Measurements from ENCODE around the gene OXT. TPM values are rescaled to one million over a fixed set of nuclear protein-coding genes. Genes with fewer than 3 reads are reported as not detected.
"Not testable (repeated sequence)": the region's sequence is repeated elsewhere in the genome, so short reads cannot be mapped to it uniquely, and the experiment has no call there.

Gene OXT
- total and polyA plus RNA-seq, 2 of the 13 experiments (the other 11 are each of a cell fraction or from before 2014, with no cell fraction given), result not detected

DNA sequence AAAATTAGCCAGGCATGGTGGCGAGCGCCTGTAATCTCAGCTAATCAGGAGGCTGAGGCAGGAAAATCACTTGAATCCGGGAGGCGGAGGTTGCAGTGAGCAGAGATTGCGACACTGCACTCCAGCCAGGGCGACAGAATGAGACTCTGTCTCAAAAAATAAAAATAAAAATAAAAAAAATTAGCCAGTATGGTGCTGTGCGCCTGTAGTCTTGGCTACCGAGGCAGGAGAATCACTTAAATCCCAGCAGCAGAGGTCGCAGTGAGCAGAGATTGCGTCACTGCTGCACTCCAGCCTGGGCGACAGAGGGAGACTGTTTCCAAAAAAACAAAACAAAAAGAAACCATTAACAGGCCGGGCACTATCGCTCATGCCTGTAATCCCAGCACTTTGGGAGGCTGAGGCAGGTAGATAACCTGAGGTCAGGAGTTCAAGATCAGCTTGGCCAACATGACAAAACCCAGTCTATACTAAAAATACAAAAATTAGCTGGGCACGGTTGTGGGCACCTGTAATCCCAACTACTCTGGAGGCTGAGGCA, 46.5 kb downstream of the OXT start (continued):
- TF ChIP-seq, protein P1, sequence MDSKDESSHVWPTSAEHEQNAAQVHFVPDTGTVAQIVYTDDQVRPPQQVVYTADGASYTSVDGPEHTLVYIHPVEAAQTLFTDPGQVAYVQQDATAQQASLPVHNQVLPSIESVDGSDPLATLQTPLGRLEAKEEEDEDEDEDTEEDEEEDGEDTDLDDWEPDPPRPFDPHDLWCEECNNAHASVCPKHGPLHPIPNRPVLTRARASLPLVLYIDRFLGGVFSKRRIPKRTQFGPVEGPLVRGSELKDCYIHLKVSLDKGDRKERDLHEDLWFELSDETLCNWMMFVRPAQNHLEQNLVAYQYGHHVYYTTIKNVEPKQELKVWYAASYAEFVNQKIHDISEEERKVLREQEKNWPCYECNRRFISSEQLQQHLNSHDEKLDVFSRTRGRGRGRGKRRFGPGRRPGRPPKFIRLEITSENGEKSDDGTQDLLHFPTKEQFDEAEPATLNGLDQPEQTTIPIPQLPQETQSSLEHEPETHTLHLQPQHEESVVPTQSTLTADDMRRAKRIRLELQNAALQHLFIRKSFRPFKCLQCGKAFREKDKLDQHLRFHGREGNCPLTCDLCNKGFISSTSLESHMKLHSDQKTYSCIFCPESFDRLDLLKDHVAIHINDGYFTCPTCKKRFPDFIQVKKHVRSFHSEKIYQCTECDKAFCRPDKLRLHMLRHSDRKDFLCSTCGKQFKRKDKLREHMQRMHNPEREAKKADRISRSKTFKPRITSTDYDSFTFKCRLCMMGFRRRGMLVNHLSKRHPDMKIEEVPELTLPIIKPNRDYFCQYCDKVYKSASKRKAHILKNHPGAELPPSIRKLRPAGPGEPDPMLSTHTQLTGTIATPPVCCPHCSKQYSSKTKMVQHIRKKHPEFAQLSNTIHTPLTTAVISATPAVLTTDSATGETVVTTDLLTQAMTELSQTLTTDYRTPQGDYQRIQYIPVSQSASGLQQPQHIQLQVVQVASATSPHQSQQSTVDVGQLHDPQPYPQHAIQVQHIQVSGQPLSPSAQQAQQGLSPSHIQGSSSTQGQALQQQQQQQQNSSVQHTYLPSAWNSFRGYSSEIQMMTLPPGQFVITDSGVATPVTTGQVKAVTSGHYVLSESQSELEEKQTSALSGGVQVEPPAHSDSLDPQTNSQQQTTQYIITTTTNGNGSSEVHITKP (CRISPR knock-in tag; IDR thresholded peaks at IDR 0.05; ENCODE audit: low read depth), result 0 out of 2 replicates have a peak, but pooled peaks have one; percentile 16
- TF ChIP-seq, protein P2, sequence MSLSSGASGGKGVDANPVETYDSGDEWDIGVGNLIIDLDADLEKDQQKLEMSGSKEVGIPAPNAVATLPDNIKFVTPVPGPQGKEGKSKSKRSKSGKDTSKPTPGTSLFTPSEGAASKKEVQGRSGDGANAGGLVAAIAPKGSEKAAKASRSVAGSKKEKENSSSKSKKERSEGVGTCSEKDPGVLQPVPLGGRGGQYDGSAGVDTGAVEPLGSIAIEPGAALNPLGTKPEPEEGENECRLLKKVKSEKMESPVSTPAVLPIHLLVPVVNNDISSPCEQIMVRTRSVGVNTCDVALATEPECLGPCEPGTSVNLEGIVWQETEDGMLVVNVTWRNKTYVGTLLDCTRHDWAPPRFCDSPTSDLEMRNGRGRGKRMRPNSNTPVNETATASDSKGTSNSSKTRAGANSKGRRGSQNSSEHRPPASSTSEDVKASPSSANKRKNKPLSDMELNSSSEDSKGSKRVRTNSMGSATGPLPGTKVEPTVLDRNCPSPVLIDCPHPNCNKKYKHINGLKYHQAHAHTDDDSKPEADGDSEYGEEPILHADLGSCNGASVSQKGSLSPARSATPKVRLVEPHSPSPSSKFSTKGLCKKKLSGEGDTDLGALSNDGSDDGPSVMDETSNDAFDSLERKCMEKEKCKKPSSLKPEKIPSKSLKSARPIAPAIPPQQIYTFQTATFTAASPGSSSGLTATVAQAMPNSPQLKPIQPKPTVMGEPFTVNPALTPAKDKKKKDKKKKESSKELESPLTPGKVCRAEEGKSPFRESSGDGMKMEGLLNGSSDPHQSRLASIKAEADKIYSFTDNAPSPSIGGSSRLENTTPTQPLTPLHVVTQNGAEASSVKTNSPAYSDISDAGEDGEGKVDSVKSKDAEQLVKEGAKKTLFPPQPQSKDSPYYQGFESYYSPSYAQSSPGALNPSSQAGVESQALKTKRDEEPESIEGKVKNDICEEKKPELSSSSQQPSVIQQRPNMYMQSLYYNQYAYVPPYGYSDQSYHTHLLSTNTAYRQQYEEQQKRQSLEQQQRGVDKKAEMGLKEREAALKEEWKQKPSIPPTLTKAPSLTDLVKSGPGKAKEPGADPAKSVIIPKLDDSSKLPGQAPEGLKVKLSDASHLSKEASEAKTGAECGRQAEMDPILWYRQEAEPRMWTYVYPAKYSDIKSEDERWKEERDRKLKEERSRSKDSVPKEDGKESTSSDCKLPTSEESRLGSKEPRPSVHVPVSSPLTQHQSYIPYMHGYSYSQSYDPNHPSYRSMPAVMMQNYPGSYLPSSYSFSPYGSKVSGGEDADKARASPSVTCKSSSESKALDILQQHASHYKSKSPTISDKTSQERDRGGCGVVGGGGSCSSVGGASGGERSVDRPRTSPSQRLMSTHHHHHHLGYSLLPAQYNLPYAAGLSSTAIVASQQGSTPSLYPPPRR (CRISPR knock-in tag; IDR thresholded peaks at IDR 0.05; ENCODE audit: borderline replicate concordance), result peak; percentile 42; the same call in 1 of the 2 replicates
- not testable (repeated sequence) for TF ChIP-seq LCORL (IDR thresholded peaks at IDR 0.05); GABPA (IDR thresholded peaks at IDR 0.05; ENCODE audit: low read depth, low read length)
- TF ChIP-seq LCORL (CRISPR knock-in tag; IDR thresholded peaks at IDR 0.05), result peak; percentile 95
- TF ChIP-seq PHF8 (CRISPR knock-in tag; IDR thresholded peaks at IDR 0.05), result peak; percentile 53
- peak; percentile 50; the same call in 1 of the 2 replicates for TF ChIP-seq GABPA (CRISPR knock-in tag; IDR thresholded peaks at IDR 0.05; ENCODE audit: low read depth)
- TF ChIP-seq SPEN (CRISPR knock-in tag; IDR thresholded peaks at IDR 0.05; ENCODE audit: low read depth), result peak; percentile 74
- TF ChIP-seq, protein P3, sequence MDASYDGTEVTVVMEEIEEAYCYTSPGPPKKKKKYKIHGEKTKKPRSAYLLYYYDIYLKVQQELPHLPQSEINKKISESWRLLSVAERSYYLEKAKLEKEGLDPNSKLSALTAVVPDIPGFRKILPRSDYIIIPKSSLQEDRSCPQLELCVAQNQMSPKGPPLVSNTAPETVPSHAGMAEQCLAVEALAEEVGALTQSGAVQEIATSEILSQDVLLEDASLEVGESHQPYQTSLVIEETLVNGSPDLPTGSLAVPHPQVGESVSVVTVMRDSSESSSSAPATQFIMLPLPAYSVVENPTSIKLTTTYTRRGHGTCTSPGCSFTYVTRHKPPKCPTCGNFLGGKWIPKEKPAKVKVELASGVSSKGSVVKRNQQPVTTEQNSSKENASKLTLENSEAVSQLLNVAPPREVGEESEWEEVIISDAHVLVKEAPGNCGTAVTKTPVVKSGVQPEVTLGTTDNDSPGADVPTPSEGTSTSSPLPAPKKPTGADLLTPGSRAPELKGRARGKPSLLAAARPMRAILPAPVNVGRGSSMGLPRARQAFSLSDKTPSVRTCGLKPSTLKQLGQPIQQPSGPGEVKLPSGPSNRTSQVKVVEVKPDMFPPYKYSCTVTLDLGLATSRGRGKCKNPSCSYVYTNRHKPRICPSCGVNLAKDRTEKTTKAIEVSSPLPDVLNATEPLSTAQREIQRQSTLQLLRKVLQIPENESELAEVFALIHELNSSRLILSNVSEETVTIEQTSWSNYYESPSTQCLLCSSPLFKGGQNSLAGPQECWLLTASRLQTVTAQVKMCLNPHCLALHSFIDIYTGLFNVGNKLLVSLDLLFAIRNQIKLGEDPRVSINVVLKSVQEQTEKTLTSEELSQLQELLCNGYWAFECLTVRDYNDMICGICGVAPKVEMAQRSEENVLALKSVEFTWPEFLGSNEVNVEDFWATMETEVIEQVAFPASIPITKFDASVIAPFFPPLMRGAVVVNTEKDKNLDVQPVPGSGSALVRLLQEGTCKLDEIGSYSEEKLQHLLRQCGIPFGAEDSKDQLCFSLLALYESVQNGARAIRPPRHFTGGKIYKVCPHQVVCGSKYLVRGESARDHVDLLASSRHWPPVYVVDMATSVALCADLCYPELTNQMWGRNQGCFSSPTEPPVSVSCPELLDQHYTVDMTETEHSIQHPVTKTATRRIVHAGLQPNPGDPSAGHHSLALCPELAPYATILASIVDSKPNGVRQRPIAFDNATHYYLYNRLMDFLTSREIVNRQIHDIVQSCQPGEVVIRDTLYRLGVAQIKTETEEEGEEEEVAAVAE (CRISPR knock-in tag; IDR thresholded peaks at IDR 0.05; ENCODE audit: borderline replicate concordance), result 0 out of 2 replicates have a peak, but pooled peaks have one; percentile 27
- TF ChIP-seq, protein P4, sequence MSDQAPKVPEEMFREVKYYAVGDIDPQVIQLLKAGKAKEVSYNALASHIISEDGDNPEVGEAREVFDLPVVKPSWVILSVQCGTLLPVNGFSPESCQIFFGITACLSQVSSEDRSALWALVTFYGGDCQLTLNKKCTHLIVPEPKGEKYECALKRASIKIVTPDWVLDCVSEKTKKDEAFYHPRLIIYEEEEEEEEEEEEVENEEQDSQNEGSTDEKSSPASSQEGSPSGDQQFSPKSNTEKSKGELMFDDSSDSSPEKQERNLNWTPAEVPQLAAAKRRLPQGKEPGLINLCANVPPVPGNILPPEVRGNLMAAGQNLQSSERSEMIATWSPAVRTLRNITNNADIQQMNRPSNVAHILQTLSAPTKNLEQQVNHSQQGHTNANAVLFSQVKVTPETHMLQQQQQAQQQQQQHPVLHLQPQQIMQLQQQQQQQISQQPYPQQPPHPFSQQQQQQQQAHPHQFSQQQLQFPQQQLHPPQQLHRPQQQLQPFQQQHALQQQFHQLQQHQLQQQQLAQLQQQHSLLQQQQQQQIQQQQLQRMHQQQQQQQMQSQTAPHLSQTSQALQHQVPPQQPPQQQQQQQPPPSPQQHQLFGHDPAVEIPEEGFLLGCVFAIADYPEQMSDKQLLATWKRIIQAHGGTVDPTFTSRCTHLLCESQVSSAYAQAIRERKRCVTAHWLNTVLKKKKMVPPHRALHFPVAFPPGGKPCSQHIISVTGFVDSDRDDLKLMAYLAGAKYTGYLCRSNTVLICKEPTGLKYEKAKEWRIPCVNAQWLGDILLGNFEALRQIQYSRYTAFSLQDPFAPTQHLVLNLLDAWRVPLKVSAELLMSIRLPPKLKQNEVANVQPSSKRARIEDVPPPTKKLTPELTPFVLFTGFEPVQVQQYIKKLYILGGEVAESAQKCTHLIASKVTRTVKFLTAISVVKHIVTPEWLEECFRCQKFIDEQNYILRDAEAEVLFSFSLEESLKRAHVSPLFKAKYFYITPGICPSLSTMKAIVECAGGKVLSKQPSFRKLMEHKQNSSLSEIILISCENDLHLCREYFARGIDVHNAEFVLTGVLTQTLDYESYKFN (CRISPR knock-in tag; conservative IDR thresholded peaks at IDR 0.05), result 0 out of 2 replicates have a peak, but pooled peaks have one; percentile 15
- TF ChIP-seq TBX2 (CRISPR knock-in tag; IDR thresholded peaks at IDR 0.05; ENCODE audit: borderline replicate concordance), result peak; percentile 63
- peak; percentile 18; the same call in 1 of the 2 replicates for TF ChIP-seq ADNP (CRISPR knock-in tag; IDR thresholded peaks at IDR 0.05)
